ENCODE results near the gene EMC1.

DNA sequence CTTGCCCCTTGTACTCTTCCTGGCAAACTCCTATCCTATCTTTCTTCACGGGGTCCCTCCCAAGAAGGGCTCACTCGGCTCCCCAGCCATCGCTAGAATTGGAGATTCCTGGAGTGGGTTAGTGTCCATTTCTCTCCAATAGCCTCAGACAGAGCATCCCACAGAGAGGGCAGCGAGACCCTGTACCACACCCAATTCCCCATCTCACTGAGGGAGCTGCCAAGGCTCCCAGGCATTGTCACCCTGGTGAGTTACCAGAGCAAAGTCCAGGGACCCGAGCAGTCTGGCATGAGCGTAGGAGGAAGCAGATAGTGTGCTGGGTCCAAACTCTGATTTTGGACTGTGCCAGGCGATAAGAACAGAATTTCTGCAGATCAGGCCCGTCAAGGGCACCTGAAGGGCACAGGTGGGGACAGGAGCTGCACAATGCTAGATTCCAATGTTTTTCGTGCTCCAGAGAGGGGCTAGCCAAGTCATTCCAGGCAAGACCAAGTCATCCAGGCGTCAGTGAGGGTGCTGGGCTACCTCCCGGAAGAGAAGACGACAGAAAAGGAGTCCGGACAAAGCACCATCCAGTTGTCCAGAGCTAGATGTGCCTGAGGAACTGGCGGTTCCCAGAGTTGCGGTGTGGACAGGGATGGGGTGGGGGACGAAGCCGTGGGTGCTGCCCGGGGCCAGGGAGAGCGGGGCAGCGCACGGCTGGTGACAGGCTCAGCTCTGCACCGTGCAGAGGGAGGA, 22.0 kb upstream of the EMC1 start:
- TF ChIP-seq, protein P1, sequence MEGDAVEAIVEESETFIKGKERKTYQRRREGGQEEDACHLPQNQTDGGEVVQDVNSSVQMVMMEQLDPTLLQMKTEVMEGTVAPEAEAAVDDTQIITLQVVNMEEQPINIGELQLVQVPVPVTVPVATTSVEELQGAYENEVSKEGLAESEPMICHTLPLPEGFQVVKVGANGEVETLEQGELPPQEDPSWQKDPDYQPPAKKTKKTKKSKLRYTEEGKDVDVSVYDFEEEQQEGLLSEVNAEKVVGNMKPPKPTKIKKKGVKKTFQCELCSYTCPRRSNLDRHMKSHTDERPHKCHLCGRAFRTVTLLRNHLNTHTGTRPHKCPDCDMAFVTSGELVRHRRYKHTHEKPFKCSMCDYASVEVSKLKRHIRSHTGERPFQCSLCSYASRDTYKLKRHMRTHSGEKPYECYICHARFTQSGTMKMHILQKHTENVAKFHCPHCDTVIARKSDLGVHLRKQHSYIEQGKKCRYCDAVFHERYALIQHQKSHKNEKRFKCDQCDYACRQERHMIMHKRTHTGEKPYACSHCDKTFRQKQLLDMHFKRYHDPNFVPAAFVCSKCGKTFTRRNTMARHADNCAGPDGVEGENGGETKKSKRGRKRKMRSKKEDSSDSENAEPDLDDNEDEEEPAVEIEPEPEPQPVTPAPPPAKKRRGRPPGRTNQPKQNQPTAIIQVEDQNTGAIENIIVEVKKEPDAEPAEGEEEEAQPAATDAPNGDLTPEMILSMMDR (IDR thresholded peaks at IDR 0.05), result no peak
- TF ChIP-seq POLR2A (IDR thresholded peaks at IDR 0.05), result no peak
